HG02981 (cell line): Measurements from ENCODE around the gene DYNC1H1.
"Not testable (repeated sequence)": the region's sequence is repeated elsewhere in the genome, so short reads cannot be mapped to it uniquely, and the experiment has no call there.

Source experiments
- ATAC-seq: cut with Tn5 transposase; IDR thresholded peaks from one replicate; pipeline ENCODE4 v1.9.1; 2021; ENCODE audit warnings: mild to moderate bottlenecking, moderate library complexity; ENCODE audit not compliant: unreplicated experiment

Gene DYNC1H1

DNA sequence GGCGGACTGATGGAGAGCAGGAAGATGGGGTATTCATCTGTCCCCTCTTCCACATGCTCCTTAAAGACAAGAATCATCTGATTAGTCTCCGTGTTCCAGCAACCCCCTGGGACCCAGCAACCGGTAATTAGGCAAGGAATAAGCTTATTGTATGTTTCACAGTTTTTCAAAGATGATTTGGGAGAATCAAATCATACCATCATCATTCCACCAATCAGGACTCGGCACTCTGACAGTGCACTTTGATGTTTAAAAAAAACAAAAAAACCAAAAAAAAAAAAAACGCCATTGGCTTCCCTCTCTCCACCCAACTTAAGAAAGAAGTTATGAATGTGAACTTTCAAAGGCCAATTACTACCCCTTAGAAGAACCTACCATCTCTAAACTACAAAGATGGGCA, 1.3 kb upstream of the DYNC1H1 start:
- ATAC-seq: no peak

DNA sequence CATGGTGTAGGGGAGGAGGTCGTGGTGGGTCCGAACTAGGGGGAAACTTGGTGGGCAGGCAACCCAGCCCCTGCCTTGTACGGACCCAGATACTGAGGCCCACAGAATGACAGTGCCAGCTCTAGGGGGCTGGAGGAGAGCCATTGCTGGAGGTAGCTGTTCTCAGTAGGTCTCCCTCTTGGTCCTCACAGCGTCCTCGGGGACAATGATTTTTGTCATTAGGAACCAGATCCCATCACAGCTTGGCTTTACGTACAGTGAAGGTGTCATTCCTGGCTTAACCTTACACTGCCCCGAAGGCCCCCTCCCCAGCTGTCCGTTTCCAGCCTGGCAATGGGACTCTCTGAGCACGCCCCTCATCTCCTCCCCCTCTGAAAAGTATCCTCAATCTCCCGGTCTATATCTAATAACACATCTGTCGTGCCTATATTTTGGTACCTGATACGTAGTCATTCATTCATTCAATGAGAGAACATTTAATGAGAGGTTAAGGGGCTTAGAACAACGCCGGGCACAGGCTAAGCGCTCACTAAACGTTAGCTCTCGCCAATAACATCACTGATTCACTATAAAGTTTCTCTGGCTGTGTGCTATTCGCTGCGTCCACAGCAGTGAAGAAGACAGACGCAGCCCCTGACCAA, 597 bp upstream of the DYNC1H1 start:
- ATAC-seq: no peak

DNA sequence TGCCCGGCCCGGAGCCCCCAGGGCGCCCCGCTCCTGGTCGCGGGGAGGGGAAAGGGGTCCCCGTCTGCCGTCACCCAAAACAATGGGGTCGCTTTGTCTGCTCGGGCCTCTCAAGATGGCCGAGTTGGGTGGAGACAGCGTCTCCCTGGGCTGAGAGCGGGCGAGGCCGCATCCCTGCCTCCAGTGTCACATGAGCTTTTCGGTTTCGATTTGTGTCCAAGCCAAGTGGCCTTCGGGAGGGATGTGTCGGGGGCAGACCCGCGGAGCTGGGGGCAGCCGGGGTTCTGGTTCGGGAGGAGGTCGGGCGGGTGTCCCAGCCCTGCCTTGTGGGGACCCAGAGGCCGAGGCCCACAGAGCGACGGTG, 790 bp downstream of the DYNC1H1 start:
- peak; percentile 36 for ATAC-seq

DNA sequence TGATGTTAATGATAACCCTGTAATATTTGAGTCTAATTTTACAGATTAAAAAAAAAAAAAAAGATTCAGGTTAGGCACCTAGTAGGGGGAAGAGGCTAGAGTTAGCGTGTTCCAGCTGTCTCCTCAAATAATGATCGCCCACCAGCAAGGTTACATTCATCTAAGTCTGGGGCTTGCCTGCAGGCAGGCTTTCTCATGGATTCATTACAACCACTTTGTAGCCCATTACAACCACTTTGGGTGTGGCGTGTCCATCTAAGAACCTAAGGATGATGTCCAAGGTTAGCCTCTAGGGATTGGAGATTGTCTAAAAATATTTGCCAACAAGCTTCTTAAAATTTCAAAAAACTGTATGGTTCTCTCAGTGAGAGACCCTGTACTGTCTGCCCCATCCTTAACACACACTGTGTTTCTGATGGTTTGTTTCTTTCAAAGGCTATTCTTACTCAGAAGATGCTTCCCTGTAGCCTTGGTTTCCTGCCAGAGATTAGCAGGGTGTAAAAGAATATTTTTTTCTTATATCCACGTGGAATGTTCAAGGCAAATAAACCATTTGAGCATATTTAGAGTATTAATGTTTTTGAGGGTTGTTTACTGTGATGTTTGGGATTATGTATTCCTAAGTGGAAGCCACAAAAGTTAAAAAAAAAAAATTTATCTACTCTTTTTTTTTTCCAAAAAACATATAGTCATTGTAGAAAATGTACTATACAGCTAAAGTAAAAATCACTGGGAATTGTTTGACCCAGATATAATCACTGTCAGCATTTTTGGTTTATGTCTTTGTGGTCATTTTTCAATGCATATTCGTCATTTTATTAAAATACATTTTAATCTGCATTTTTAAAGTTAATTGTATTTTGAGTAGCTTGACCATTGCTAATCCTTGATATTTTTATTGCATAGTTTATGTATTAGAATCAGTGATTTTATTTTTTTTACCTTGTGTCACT, 1.7 kb downstream of the DYNC1H1 start:
- no peak for ATAC-seq

DNA sequence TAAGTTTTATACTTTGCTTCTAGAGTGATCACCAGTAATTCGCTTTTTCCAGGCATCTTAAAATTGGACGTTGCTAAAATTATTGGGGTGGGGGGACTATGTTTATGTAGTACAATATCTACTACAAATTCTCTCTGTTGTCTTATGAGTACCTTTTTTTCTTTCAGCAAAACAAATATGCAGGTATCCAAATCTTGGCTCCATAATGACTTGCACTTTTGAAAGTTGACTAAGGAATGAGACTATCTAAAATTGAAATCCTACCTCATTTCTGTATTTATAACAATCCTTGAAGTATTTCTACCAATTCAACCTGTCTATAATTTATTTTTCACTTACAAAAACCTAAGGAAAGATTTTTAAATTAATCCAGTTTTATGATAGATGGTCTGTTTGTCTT, 2.4 kb downstream of the DYNC1H1 start:
- no peak for ATAC-seq

DNA sequence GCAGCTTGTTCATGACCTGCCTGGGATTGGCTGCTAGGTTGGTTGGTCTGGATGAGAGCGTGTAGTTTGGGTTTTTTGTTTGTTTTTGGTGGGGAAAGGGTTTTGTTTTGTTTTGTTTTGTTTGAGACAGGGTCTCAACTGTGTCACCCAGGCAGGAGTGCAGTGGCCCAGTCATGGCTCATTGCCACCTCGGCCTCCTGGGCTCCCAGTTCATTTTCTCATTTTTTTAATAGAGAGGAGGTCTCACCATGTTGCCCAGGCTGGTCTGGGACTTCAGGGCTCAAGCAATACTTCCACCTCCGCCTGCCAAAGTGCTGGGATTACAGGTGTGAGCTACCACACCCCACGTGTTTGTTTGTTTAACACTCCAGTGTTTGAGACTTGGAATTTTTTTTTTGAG, 3.8 kb downstream of the DYNC1H1 start:
- no peak for ATAC-seq

DNA sequence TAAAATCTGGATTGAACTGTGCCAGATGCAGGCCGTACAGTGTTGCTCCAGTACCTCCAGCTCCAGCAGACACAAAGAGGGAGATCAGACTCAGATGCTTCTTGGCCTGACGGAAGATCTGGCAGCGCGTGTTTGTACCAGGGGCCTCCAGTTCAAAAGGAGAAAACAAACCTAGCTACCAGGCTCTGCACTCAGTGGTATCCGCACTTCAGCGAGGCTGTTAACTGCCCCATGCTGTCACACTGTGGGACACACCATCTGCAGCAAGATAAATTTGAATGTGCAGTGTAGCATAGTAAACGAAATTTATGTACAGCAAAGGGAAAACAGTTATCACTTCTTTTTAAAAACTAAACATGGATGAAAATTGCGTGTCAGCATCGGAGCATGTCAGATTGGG, 5.1 kb downstream of the DYNC1H1 start:
- ATAC-seq: no peak

DNA sequence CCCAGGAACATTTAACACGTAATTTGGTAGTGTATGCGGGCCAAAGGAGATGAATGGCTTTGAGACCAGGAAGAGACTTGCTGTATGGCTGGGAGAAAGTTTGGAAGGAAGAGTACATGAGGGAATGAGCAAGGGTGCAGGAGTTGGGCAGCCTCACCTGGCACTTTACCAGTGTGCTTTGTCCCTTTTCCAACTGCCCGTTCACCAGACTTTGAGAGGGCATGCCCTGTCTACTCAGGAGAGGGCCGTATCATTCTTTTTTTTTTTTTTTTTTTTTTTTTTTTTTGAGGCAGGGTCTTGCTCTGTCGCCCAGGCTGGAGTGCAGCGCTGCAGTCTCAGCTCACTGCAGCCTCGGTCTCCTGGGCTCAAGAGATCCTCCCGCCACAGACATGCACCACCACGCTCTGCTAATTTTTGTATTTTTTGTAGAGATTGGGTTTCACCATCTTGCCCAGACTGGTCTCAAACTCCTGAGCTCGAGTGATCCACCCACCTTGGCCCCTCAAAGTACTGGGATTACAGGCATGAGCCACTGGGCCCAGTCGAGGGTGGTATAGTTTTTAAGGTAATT, 6.5 kb downstream of the DYNC1H1 start:
- no peak for ATAC-seq

DNA sequence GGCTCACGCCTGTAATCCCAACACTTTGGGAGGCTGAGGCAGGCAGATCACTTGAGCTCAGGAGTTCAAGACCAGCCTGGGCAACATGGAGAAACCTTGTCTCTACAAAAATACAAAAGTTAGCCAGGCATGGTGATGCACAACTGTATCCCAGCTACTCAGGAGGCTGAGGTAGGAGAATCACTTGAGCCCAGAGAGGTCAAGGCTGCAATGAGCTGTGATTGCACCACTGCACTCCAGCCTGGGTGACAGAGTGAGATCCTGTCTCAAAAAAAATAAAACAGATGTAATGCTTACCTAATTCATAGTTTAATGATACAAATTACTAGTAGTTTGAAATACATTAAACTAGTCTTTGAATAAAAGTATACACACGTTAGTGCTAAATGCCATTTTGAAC, 7.1 kb downstream of the DYNC1H1 start:
- not testable (repeated sequence) for ATAC-seq

DNA sequence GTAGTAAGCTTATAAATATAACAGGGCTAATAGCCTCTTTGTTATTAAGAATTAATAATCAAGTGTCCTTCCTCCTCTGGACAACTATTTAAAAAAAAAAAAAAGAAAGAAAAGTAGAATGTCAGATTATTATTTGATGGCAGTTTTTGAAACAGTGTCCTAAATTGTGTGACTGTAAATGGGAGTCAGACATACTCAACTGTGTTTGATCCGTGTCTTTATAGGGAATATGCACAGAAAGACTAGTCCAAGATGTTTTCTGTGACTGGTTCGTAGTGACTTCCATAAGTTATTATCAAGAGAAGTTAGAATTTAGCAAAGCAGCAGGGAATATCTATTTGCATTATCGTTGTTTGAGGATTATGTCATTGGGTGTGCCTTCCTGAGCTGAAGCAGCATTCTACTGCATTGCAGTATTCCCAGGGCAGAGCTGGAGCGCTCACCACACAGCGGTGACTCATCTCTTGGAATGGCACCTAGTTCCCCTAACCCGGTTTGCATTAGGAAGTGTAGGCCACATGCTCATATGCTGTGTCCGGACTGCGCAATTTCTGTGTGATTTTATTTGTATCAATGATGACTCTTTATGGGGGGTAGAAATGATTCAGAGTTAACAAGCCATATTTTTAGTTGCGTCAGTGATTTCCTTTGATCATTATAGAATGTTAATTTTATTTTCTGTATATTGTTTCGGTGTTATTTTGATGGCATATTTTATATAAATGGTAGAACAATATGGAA, 7.9 kb downstream of the DYNC1H1 start:
- no peak for ATAC-seq

DNA sequence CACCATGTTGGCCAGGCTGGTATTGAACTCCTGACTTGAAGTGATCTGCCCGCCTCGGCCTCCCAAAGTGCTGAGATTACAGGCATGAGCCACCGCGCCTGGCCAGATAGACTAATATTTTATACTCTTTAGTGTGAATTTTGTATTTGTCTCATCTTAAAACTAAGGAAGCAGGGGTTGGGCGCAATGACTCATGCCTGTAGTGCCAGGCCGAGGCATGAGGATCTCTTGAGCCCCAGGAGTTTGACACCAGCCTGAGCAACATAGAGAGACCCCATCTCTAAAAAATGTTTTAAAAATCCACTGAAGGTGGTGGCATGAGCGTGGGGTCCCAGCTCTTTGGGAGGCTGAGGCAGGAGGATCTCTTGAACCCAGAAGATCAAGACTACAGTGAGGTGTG, 9.0 kb downstream of the DYNC1H1 start:
- no peak for ATAC-seq

DNA sequence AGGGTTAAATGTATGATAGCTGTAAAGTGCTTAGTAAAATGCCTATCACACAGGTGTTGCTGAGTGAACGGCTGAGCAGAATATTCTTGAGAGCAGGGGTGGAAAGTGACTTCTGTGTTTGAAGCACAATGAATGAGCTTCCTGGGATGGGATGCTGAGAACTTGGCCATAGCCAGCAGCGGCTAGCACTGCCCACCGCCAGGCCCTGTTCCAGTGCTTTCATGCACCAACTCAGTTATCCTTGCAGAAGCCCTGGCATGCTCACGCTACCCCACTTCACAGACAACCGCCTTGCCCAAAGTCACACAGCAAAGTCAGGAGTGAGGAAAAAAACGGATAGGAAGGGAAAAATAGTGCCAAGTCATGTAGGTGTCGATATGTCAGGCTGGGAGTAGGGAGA, 10.9 kb downstream of the DYNC1H1 start:
- ATAC-seq: no peak

DNA sequence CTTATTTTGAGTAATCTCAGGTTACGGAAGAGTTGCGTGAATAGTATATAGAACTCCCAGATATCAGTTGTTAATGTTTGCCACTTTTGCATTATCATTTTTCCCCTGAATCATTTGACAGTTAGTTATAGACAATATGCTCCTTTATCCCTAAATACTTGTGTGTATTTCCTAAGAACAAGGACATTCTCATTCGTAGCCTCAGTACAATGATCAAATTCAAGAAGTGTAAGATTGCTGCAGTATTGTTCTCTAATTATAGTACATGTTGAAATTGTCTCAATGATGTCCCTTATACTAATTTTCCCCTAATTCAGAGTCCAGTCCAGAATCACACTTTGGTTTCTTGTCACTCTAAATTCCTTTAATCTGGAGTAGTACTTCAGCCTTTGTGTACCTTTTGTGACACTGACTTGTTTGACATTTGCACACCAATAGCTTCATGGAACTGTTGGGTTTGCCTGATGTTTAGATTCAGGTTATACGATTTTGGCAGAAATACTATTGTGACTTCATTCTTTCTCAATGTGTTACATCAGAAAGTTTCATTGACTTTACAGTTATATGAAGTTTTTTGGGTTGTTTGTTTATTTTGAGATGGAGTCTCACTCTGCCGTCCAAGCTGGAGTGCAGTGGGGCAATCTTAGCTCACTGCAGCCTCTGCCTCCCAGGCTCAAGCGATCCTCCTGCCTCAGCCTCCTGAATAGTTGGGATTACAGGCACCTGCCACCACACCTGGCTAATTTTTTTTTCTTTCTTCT, 13.1 kb downstream of the DYNC1H1 start:
- ATAC-seq: no peak

DNA sequence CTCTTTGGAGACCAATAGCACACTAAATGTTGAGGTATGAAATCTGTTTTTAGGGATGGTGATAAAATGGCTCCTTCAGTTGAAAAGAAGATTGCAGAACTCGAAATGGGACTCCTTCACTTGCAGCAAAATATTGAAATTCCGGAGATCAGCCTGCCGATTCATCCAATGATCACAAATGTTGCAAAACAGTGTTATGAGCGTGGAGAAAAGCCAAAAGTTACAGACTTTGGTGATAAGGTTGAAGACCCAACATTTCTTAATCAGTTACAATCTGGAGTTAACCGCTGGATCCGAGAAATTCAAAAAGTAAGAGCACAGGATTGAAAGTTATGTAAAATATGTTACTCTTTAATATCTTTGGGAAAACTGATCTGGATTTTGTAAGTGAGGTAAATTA, 15.3 kb downstream of the DYNC1H1 start:
- no peak for ATAC-seq

DNA sequence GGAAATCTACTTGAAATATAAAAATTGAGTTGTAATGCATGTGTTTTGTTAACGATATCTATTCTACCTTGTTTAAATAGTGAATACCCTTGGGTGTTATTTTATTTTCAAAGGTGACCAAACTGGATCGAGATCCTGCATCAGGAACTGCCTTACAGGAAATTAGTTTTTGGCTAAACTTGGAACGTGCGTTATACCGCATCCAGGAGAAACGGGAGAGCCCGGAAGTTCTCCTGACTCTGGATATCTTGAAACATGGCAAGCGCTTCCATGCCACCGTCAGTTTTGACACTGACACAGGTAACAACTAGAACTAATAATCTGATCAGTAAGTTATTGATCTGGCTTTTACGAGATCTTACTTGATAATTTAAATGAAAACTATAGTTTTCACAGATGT, 15.9 kb downstream of the DYNC1H1 start:
- no peak for ATAC-seq

DNA sequence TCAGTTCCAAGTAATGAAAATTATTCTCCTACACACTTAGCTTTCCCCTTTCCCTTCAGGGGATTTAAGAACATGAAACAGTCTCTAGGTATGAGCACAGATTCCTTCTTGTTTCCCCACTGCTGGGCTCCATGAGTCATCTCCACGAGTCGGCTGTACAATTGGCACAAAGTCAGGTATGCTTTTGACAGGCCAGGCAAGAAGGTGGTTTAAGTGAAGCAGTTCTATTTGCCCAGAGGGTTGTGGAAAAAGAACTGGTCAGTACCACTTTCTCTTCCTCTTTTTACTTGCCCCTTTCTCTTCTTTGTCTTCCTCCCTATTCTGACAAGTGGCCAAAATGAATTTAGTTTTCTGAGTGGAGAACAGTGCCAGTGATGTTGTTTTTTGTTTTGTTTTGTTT, 16.3 kb downstream of the DYNC1H1 start:
- peak; percentile 95 for ATAC-seq

DNA sequence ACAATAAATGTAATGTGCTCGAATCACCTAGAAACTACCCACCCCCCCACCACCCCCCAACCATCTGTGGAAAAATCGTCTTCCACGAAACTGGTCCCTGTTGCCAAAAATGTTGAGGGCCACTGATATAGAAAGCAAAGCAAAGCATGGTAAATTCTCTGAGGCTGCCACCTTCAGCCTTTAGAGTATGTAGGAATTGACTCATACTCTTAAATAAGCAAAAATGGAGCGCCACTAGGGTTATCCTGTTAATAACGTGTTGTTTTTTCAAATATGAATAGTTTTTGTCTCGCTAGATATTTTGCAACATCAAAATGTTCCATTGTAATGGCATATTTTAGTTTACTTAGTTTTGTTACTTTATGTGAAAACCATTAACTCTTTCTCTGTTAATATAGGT, 18.2 kb downstream of the DYNC1H1 start:
- ATAC-seq: no peak

DNA sequence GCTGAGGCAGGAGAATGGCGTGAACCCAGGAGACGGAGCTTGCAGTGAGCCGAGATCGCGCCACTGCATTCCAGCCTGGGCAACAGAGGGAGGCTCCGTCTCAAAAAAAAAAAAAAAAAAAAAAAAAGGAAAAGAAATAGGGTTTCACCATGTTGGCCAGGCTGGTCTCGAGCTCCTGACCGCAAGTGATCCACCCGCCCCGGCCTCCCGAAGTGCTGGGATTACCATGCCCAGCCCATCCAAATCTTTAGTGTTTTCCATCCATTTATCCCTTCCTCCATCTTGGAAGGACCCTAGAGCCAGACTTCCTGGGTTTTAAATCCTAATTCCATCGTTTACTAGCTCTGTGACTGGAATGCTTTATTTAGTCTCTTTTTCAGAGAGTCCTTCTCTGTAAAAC, 20.5 kb downstream of the DYNC1H1 start:
- not testable (repeated sequence) for ATAC-seq

DNA sequence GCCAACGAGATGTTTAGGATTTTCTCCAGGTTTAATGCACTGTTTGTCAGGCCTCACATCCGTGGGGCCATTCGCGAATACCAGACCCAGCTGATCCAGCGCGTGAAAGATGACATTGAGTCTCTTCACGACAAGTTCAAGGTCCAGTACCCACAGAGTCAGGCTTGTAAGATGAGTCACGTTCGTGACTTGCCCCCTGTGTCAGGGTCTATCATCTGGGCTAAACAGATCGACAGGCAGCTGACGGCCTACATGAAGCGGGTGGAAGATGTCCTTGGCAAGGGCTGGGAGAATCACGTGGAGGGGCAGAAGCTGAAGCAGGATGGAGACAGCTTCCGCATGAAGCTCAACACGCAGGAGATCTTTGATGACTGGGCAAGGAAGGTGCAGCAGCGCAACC, 21.6 kb downstream of the DYNC1H1 start:
- ATAC-seq: no peak

DNA sequence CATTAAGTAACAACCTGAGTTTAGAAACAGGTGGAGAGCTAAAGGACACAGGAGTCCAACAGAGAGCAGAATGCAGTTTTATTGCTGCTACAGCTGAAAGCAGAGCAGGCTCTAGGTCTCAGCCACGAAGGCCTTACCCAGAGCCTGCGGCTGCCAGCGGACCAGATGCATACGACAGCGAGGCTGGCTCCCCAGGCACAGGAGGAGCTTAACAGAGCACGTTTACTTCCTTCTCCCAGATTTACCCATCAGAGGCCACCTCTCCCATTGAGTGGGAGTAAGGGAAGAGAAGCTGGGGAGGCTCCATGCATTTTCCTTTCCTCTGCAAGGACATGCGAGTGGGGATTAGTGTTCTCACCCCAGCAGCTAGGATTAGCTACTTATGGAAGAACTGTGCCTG, 22.6 kb downstream of the DYNC1H1 start:
- ATAC-seq: no peak

DNA sequence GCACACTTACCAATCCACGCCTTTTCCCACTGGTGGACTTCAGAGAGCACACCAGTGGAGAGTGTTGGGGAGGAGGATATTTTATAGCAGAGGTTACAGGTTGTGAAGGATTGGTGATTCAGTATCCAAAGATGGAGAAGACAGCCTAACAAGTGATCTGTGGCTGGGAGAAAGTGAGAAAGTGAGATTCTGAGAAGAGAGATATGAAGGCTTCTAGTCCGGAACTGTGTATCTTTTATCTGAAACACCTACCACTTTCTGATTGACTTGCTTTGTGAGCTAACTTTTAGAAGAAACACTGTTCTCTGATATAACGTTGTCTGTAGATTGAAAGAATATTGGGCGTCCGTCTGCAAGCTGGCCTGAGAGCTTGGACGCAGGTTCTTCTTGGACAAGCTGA, 24.0 kb downstream of the DYNC1H1 start:
- ATAC-seq: no peak
